ENCODE results near the gene INSR.

DNA sequence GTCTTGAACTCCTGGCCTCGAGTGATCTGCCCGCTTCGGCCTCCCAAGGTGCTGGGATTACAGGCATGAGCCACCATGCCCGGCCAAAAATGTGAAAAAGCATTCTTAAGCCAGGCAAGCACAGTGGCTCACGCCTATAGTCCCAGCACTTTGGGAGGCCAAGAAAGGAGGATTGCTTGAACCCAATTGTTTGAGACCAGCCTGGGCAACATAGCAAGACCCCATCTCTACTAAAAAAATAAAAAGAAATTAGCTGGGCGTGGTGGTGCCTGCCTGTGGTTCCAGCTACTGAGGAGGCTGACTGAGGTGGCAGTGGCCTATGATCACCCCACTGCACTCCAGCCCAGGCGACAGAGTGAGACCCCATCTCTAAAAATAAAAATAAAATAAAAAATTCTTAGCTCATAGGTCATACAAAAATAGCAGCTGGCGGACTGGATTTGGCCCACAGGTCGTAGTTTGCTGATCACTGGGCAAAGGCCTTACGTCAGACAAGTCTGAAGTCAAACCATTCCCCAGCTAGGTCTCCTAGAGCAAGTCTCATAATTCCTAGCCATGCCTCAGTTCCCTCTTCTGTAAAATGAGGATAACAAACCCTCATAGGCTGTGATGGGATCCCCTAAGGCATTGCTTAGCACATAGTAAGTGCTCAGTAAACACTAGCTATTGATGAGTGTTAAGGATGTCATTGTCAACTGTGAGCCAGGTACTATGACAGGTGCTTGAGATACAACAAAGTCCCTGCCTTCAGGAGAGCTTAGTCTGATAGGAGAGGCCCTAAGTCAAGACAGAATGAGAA, 36.0 kb downstream of the INSR start:
- TF ChIP-seq, protein P1, sequence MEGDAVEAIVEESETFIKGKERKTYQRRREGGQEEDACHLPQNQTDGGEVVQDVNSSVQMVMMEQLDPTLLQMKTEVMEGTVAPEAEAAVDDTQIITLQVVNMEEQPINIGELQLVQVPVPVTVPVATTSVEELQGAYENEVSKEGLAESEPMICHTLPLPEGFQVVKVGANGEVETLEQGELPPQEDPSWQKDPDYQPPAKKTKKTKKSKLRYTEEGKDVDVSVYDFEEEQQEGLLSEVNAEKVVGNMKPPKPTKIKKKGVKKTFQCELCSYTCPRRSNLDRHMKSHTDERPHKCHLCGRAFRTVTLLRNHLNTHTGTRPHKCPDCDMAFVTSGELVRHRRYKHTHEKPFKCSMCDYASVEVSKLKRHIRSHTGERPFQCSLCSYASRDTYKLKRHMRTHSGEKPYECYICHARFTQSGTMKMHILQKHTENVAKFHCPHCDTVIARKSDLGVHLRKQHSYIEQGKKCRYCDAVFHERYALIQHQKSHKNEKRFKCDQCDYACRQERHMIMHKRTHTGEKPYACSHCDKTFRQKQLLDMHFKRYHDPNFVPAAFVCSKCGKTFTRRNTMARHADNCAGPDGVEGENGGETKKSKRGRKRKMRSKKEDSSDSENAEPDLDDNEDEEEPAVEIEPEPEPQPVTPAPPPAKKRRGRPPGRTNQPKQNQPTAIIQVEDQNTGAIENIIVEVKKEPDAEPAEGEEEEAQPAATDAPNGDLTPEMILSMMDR (conservative IDR thresholded peaks at IDR 0.05; ENCODE audit: low read depth in 2 of 2) = no peak
- TF ChIP-seq ZNF114 (CRISPR knock-in tag; IDR thresholded peaks at IDR 0.05) (no peak), POLR2AphosphoS5 (IDR thresholded peaks at IDR 0.05; ENCODE audit: low read depth) (no peak)
